B cell (primary cell): ENCODE results near the gene UNC119B. TPM values are rescaled to one million over a fixed set of nuclear protein-coding genes. Genes with fewer than 3 reads are reported as not detected.

ENCODE experiments used
- ATAC-seq: fragments of 200-7000 bp; cut with Tn5 transposase; one replicate; pipeline ENCODE4 v1.10.0; 2021; ENCODE audit warnings: low read depth, mild to moderate bottlenecking, moderate number of reproducible peaks, moderate library complexity
- CTCF ChIA-PET: fragments of 350-600 bp; sonication (Branson Sonifier 250); formaldehyde crosslinking; loops from one replicate; lab custom pipeline; 2021; ENCODE audit warnings: antibody characterized with exemption, inconsistent platforms; lab: Charles Lee
- POLR2A ChIA-PET: fragments of 350-600 bp; sonication (Branson Sonifier 250); formaldehyde crosslinking; loops from one replicate; lab custom pipeline; 2021; ENCODE audit warnings: antibody characterized with exemption; lab: Charles Lee
- DNase-seq: peaks from one replicate; pipeline ENCODE4 v3.0.0; 2013
- H2AFZ ChIP-seq: 2 replicates; pipeline ENCODE4 v1.6.1; 2012; ENCODE audit warnings: mild to moderate bottlenecking, low read depth, low read length; ENCODE audit not compliant: insufficient read depth, poor library complexity, severe bottlenecking
- H3K27ac ChIP-seq, 2 donors: 1 replicate in 1 of 2; 2 replicates in 1 of 2; pipeline ENCODE4 v1.5.1; 2012 to 2013; ENCODE audit warnings: low read length in 2 of 2, mild to moderate bottlenecking in 2 of 2, moderate library complexity in 1 of 2
- H3K27me3 ChIP-seq, 4 experiments: fragments of 200-600 bp in 1 of 4; sonication (generic) in 1 of 4; replicated peaks in 1 of 4; 1 replicate in 2 of 4; 2 replicates in 2 of 4; pipeline versions ENCODE4 v1.6.1 to v1.7.0; 2013 to 2016; ENCODE audit warnings: low read length in 3 of 4, mild to moderate bottlenecking in 2 of 4, mixed read lengths in 1 of 4, moderate library complexity in 1 of 4; ENCODE audit not compliant: insufficient read depth in 4 of 4, control insufficient read depth in 3 of 4; ENCODE audit errors: control extremely low read depth in 1 of 4
- H3K36me3 ChIP-seq, 2 experiments: replicated peaks in 1 of 2; 1 replicate in 1 of 2; 2 replicates in 1 of 2; pipeline versions ENCODE4 v1.6.1 to v1.7.1; 2013; ENCODE audit warnings: low read length in 1 of 2; ENCODE audit not compliant: insufficient read depth in 2 of 2, control insufficient read depth in 1 of 2; ENCODE audit errors: control extremely low read depth in 1 of 2, extremely low read depth in 1 of 2
- H3K4me1 ChIP-seq, 2 donors: fragments of 200-600 bp in 1 of 2; sonication (generic) in 1 of 2; 1 replicate in 1 of 2; 2 replicates in 1 of 2; pipeline versions ENCODE4 v1.5.1 to v1.6.1; 2013 to 2017; ENCODE audit warnings: low read length in 2 of 2; ENCODE audit not compliant: control insufficient read depth in 2 of 2, insufficient read depth in 2 of 2
- H3K4me2 ChIP-seq: replicated peaks from 2 replicates; pipeline ENCODE3; 2012; ENCODE audit warnings: mild to moderate bottlenecking, low read depth, low read length; ENCODE audit not compliant: poor library complexity, severe bottlenecking
- H3K4me3 ChIP-seq, 5 experiments: fragments of 200-600 bp in 1 of 5; sonication (generic) in 1 of 5; 1 replicate in 3 of 5; 2 replicates in 2 of 5; pipeline versions ENCODE4 v1.5.1 to v1.7.0; 2011 to 2016; ENCODE audit warnings: low read length in 4 of 5, mild to moderate bottlenecking in 4 of 5, low read depth in 2 of 5, control low read depth in 1 of 5, moderate library complexity in 1 of 5; ENCODE audit not compliant: insufficient read depth in 1 of 5; ENCODE audit errors: control extremely low read depth in 1 of 5, extremely low read depth in 1 of 5
- H3K79me2 ChIP-seq: fragments of 200-600 bp; sonication (generic); one replicate; pipeline ENCODE4 v1.6.0; 2016; ENCODE audit warnings: low read length; ENCODE audit not compliant: control insufficient read depth, insufficient read depth
- H3K9ac ChIP-seq: fragments of 200-600 bp; sonication (generic); 2 replicates; pipeline ENCODE4 v1.6.1; 2017; ENCODE audit warnings: mild to moderate bottlenecking, low read length, moderate library complexity
- H3K9me3 ChIP-seq, 3 donors: one replicate each; pipeline versions ENCODE4 v1.6.1 to v1.7.1; 2013; ENCODE audit warnings: low read length in 2 of 3; ENCODE audit not compliant: control insufficient read depth in 2 of 3, insufficient read depth in 1 of 3; ENCODE audit errors: control extremely low read depth in 1 of 3
- H4K20me1 ChIP-seq: 2 replicates; pipeline ENCODE4 v1.6.0; 2012; ENCODE audit warnings: mild to moderate bottlenecking, low read length; ENCODE audit not compliant: insufficient read depth, control insufficient read depth, poor library complexity, severe bottlenecking
- H3K27ac Mint-ChIP-seq: one replicate; pipeline ENCODE4 v1.8.0; 2021; ENCODE audit warnings: mixed read lengths
- H3K27me3 Mint-ChIP-seq: one replicate; pipeline ENCODE4 v1.8.0; 2021; ENCODE audit warnings: mixed read lengths
- H3K4me1 Mint-ChIP-seq: one replicate; pipeline ENCODE4 v1.8.0; 2021; ENCODE audit warnings: mixed read lengths
- H3K4me3 Mint-ChIP-seq: one replicate; pipeline ENCODE4 v1.8.0; 2021; ENCODE audit warnings: mixed read lengths
- H3K9me3 Mint-ChIP-seq: one replicate; pipeline ENCODE4 v1.8.0; 2022; ENCODE audit warnings: mixed read lengths; ENCODE audit not compliant: insufficient read depth
- CTCF ChIP-seq: fragments of 200-600 bp; IDR thresholded peaks from one replicate; pipeline ENCODE4 v1.8.0; 2022; ENCODE audit warnings: antibody characterized with exemption, mild to moderate bottlenecking
- EZH2 ChIP-seq: IDR thresholded peaks from 2 replicates; pipeline ENCODE4 v1.6.1; 2012; ENCODE audit warnings: borderline replicate concordance, low read depth, mild to moderate bottlenecking, moderate library complexity, low read length; ENCODE audit not compliant: insufficient read depth, poor library complexity, severe bottlenecking
- whole genome bisulfite sequencing: methylation state at CpG from one replicate; pipeline ENCODE4 v1.1.5; 2013; ENCODE audit warnings: missing lambda C conversion rate; ENCODE audit not compliant: insufficient coverage; 5-methylcytosine and 5-hydroxymethylcytosine counted together
- intact Hi-C: fragments of 100-400 bp; cut with micrococcal nuclease; formaldehyde crosslinking; loops from one replicate; pipeline ENCODE4 v1.10.0; 2022
- polyA plus RNA-seq: library from polyadenylated mRNA; depleted of rRNA; stranded (reverse); fragments of >200 nt; gene quantifications from 2 replicates; pipeline ENCODE4 v1.2.3, GENCODE V29; 2012
- total RNA-seq, 2 donors: library from RNA; stranded (reverse); fragments of 120-200 nt in 1 of 2; gene quantifications; 1 replicate in 1 of 2; 2 replicates in 1 of 2; pipeline versions ENCODE4 v1.2.3 to v1.2.4, GENCODE V29; 2013 to 2022

UNC119B gene
- total and polyA plus RNA-seq, 2 donors (not counting 1 experiment from before 2014, with no cell fraction given) = 7.2 to 22.7 TPM

- Histone ChIP-seq H3K4me1 (peaks cover 3 to 5% of the 10 kb centered on the region in 2 donors), H4K20me1 (no peaks in the 10 kb centered on the region), H2AFZ (no peak overlapping the region), H3K27ac (no peak overlapping the region), H3K36me3 (peaks cover 5 to 35% of the 10 kb centered on the region in 2 experiments), H3K9me3 (no peaks in the 10 kb centered on the region), H3K4me2 (no peak overlapping the region), H3K79me2 (peaks cover 5% of the 10 kb centered on the region), H3K9ac (no peak overlapping the region), H3K27me3 (no peaks in the 10 kb centered on the region), H3K4me3 (no peak overlapping the region)
- WGBS = 92% methylated on average over 4 of the region's 11 CpGs
- H3K27me3 Mint-ChIP-seq = no peaks in the 10 kb centered on the region
- POLR2A ChIA-PET = no interaction called here
- peaks cover 8% of the 10 kb centered on the region for H3K4me1 Mint-ChIP-seq
- no peak for ATAC-seq
- H3K27ac Mint-ChIP-seq = no peak overlapping the region
- intact Hi-C loops = no loop called here
- no peak for TF ChIP-seq EZH2
- no peak for TF ChIP-seq CTCF
- DNase-seq = no peak
- CTCF ChIA-PET = interaction anchor here (0.5 to 4.4 kb wide), 2 partner anchors 24 to 55 kb away, joined by 3 to 19 read pairs; no protein-coding TSS in a partner anchor
- H3K4me3 Mint-ChIP-seq = no peak overlapping the region
- no peaks in the 10 kb centered on the region for H3K9me3 Mint-ChIP-seq
Observed at GRCh38 chr12:120703311-120703942, 6.8 kb upstream of the UNC119B start.

- H3K27me3 ChIP-seq = no peaks in the 10 kb centered on the region
- Mint-ChIP-seq H3K9me3 (no peaks in the 10 kb centered on the region), H3K27me3 (no peaks in the 10 kb centered on the region), H3K4me3 (no peak overlapping the region), H3K4me1 (peaks cover 5% of the 10 kb centered on the region), H3K27ac (no peak overlapping the region)
- ChIA-PET CTCF (no interaction called here), POLR2A (no interaction called here)
- H3K27ac ChIP-seq = no peak overlapping the region
- no peak overlapping the region for H3K4me3 ChIP-seq
- no peak overlapping the region for H2AFZ ChIP-seq
- no peak for ATAC-seq
- intact Hi-C loops = no loop called here
- DNase-seq = no peak
- no peak overlapping the region for H3K4me2 ChIP-seq
- no peaks in the 10 kb centered on the region for H4K20me1 ChIP-seq
- no peaks in the 10 kb centered on the region for H3K9me3 ChIP-seq
- no peak overlapping the region for H3K9ac ChIP-seq
- peaks cover 6 to 7% of the 10 kb centered on the region in 2 donors for H3K4me1 ChIP-seq
- peaks cover 9% of the 10 kb centered on the region for H3K79me2 ChIP-seq
- peaks cover 5 to 18% of the 10 kb centered on the region in 2 experiments for H3K36me3 ChIP-seq
- no CpG with 5 or more reads among the region's 1 CpG for WGBS
- no peak for TF ChIP-seq EZH2
- TF ChIP-seq CTCF = no peak
Observed at GRCh38 chr12:120705618-120706017, 4.6 kb upstream of the UNC119B start.
